ENCODE results near the gene ZSCAN23. TPM values are rescaled to one million over a fixed set of nuclear protein-coding genes. Genes with fewer than 3 reads are reported as not detected.

ZSCAN23 gene
- total and polyA plus RNA-seq, 9 donors: 2.0 to 6.8 (median 4.1) TPM

- TF ChIP-seq CTCF (IDR thresholded peaks at IDR 0.05) (peak in 1 of 3 donors; percentile 32), EP300 (IDR thresholded peaks at IDR 0.05) (no peak), POLR2A (IDR thresholded peaks at IDR 0.05) (no peak)
- Histone ChIP-seq H3K36me3 (no peaks in the 10 kb centered on the region), H3K27ac (peak overlapping the region in 1 of 2 donors; percentile 13), H3K27me3 (no peaks in the 10 kb centered on the region), H3K4me1 (ENCODE audit: insufficient read depth) (no peaks in the 10 kb centered on the region), H3K9me3 (no peaks in the 10 kb centered on the region), H3K4me3 (peak overlapping the region; percentile 32)
- WGBS, 3 donors: 13 to 17% (median 13%) methylated on average over 31 of the region's 31 CpGs
- peak; percentile 78 to 90 (median 86) for DNase-seq
- intact Hi-C loops (cut with DNase I): no loop called here
These were observed 59.8 kb downstream of the ZSCAN23 start for GRCh38 chr6:28383235-28384142.

Small RNA genes lying within 50 kb of the gene (small RNA-seq; reads per million reads assigned to genes)
- gene RNU2-45P: not detected

Other genes starting within 250 kb of the ZSCAN23 start
- 10 to 100 TPM in 6 of 7 donors, 1 to 10 TPM in 1; 10.0 to 17.5 (median 13.7) TPM for gene ZSCAN9, start 218.2 kb downstream of the ZSCAN23 start, total RNA-seq
- 10 to 100 TPM; 12.5 to 16.9 TPM for gene ZSCAN9, start 218.2 kb downstream of the ZSCAN23 start, polyA plus RNA-seq
- 1 to 10 TPM; 1.5 to 8.0 (median 6.0) TPM for gene ZKSCAN4, start 191.2 kb downstream of the ZSCAN23 start, total RNA-seq
- 1 to 10 TPM; 5.1 to 7.0 TPM for gene ZKSCAN4, start 191.2 kb downstream of the ZSCAN23 start, polyA plus RNA-seq
- 1 to 10 TPM in 5 of 7 donors, under 1 TPM in 2; 0.34 to 2.4 (median 1.8) TPM for gene NKAPL, start 184.2 kb downstream of the ZSCAN23 start, total RNA-seq
- 1 to 10 TPM; 1.4 to 1.5 TPM for gene NKAPL, start 184.2 kb downstream of the ZSCAN23 start, polyA plus RNA-seq
- gene ZSCAN26, start 176.3 kb downstream of the ZSCAN23 start, total RNA-seq: 10 to 100 TPM; 11.8 to 32.0 (median 23.1) TPM
- gene ZSCAN26, start 176.3 kb downstream of the ZSCAN23 start, polyA plus RNA-seq: 10 to 100 TPM; 21.6 to 29.2 TPM
- 1 to 10 TPM; 2.1 to 5.0 (median 3.5) TPM for gene PGBD1, start 161.9 kb downstream of the ZSCAN23 start, total RNA-seq
- 1 to 10 TPM; 1.8 to 3.5 TPM for gene PGBD1, start 161.9 kb downstream of the ZSCAN23 start, polyA plus RNA-seq
- 10 to 100 TPM; 14.1 to 40.1 (median 21.9) TPM for gene ZSCAN31, start 107.3 kb downstream of the ZSCAN23 start, total RNA-seq
- gene ZSCAN31, start 107.3 kb downstream of the ZSCAN23 start, polyA plus RNA-seq: 10 to 100 TPM; 12.1 to 20.8 TPM
- gene ZKSCAN3, start 93.5 kb downstream of the ZSCAN23 start, total RNA-seq: 1 to 10 TPM; 2.6 to 8.2 (median 7.2) TPM
- gene ZKSCAN3, start 93.5 kb downstream of the ZSCAN23 start, polyA plus RNA-seq: 1 to 10 TPM; 2.0 to 5.0 TPM
- 10 to 100 TPM in 2 of 7 donors, 1 to 10 TPM in 5; 3.0 to 11.4 (median 7.4) TPM for gene ZSCAN12, start 43.7 kb downstream of the ZSCAN23 start, total RNA-seq
- gene ZSCAN12, start 43.7 kb downstream of the ZSCAN23 start, polyA plus RNA-seq: 1 to 10 TPM; 4.4 to 5.4 TPM
- gene GPX6, start 72.3 kb upstream of the ZSCAN23 start, total RNA-seq: not detected
- gene GPX6, start 72.3 kb upstream of the ZSCAN23 start, polyA plus RNA-seq: not detected
- not detected for gene GPX5, start 82.4 kb upstream of the ZSCAN23 start, total RNA-seq
- not detected for gene GPX5, start 82.4 kb upstream of the ZSCAN23 start, polyA plus RNA-seq